ENCODE measurements around the gene FASN.

Gene FASN

GRCh38 chr17:82107341-82107860 lies 9.4 kb upstream of the FASN start:
- 93% methylated on average over 24 of the region's 24 CpGs for WGBS
- H3K4me3 ChIP-seq (ENCODE audit: insufficient read depth in 1 of 2, low read depth in 1 of 2, low read length in 2 of 2), result no peak overlapping the region
- H3K27me3 ChIP-seq (ENCODE audit: control insufficient read depth in 1 of 2, insufficient read depth in 1 of 2, low read length in 2 of 2), result no peaks in the 10 kb centered on the region
- no peak overlapping the region for H3K18ac ChIP-seq (ENCODE audit: low read depth in 1 of 2, low read length in 2 of 2)
- no peak overlapping the region for H3K4me2 ChIP-seq (ENCODE audit: low read length, poor library complexity, severe bottlenecking)
- H3K27ac ChIP-seq (ENCODE audit: low read length, poor library complexity, severe bottlenecking), result no peak overlapping the region
- peak overlapping the region; percentile 4 to 98 for H2BK12ac ChIP-seq (ENCODE audit: low read length in 2 of 2)
- H3K14ac ChIP-seq (ENCODE audit: low read length in 2 of 2), result no peak overlapping the region
- no peak overlapping the region for H2AFZ ChIP-seq (ENCODE audit: low read depth, low read length)
- no peak for DNase-seq
- H4K8ac ChIP-seq (ENCODE audit: low read length), result no peak overlapping the region
- H2AK5ac ChIP-seq (ENCODE audit: low read length, severe bottlenecking), result no peak overlapping the region
- no peaks in the 10 kb centered on the region for H3K9me3 ChIP-seq (ENCODE audit: control insufficient read depth, low read length)
- H3K36me3 ChIP-seq (ENCODE audit: control insufficient read depth in 1 of 2, insufficient read depth in 2 of 2, low read depth in 1 of 2, low read length in 2 of 2), result peaks cover 17 to 25% of the 10 kb centered on the region in 2 experiments
- H3K79me1 ChIP-seq (replicated peaks; ENCODE audit: low read length, poor library complexity, severe bottlenecking), result peaks cover 2% of the 10 kb centered on the region
- no peak overlapping the region for H2BK120ac ChIP-seq (ENCODE audit: low read depth, low read length)
- H3K4ac ChIP-seq (ENCODE audit: low read depth in 1 of 2, low read length in 2 of 2), result no peak overlapping the region
- H3K9ac ChIP-seq (ENCODE audit: low read length), result no peak overlapping the region
- peaks cover 33% of the 10 kb centered on the region for H3K4me1 ChIP-seq (ENCODE audit: control insufficient read depth, insufficient read depth, low read depth, low read length)
- H3K23ac ChIP-seq (ENCODE audit: low read length in 2 of 2), result no peak overlapping the region
- no peak overlapping the region for H2BK5ac ChIP-seq (ENCODE audit: low read depth, low read length, poor library complexity, severe bottlenecking)
- H2BK15ac ChIP-seq (ENCODE audit: low read depth, poor library complexity, severe bottlenecking), result peak overlapping the region; percentile 12
- peak overlapping the region; percentile 93 for H4K91ac ChIP-seq (ENCODE audit: low read length)

GRCh38 chr17:82106688-82107305 lies 8.8 kb upstream of the FASN start:
- peaks cover 38% of the 10 kb centered on the region for H3K4me1 ChIP-seq (ENCODE audit: control insufficient read depth, insufficient read depth, low read depth, low read length)
- no peak overlapping the region for H3K23ac ChIP-seq (ENCODE audit: low read length in 2 of 2)
- H3K14ac ChIP-seq (ENCODE audit: low read length in 2 of 2), result peak overlapping the region in 1 of 2 experiments; percentile 53
- peak overlapping the region; percentile 4 to 98 for H2BK12ac ChIP-seq (ENCODE audit: low read length in 2 of 2)
- peaks cover 11 to 21% of the 10 kb centered on the region in 2 experiments for H3K36me3 ChIP-seq (ENCODE audit: control insufficient read depth in 1 of 2, insufficient read depth in 2 of 2, low read depth in 1 of 2, low read length in 2 of 2)
- H2AK5ac ChIP-seq (ENCODE audit: low read length, severe bottlenecking), result peak overlapping the region; percentile 6
- H3K9ac ChIP-seq (ENCODE audit: low read length), result no peak overlapping the region
- peak overlapping the region; percentile 93 for H4K91ac ChIP-seq (ENCODE audit: low read length)
- H3K4me3 ChIP-seq (ENCODE audit: insufficient read depth in 1 of 2, low read depth in 1 of 2, low read length in 2 of 2), result no peak overlapping the region
- no peak for DNase-seq
- H3K27ac ChIP-seq (ENCODE audit: low read length, poor library complexity, severe bottlenecking), result no peak overlapping the region
- peaks cover 2% of the 10 kb centered on the region for H3K79me1 ChIP-seq (replicated peaks; ENCODE audit: low read length, poor library complexity, severe bottlenecking)
- no peak overlapping the region for H2BK5ac ChIP-seq (ENCODE audit: low read depth, low read length, poor library complexity, severe bottlenecking)
- 72% methylated on average over 9 of the region's 9 CpGs for WGBS
- peak overlapping the region; percentile 76 to 82 for H3K4ac ChIP-seq (ENCODE audit: low read depth in 1 of 2, low read length in 2 of 2)
- H3K4me2 ChIP-seq (ENCODE audit: low read length, poor library complexity, severe bottlenecking), result peak overlapping the region; percentile 26
- peak overlapping the region; percentile 2 for H2BK120ac ChIP-seq (ENCODE audit: low read depth, low read length)
- peak overlapping the region; percentile 89 to 92 for H3K18ac ChIP-seq (ENCODE audit: low read depth in 1 of 2, low read length in 2 of 2)
- H2BK15ac ChIP-seq (ENCODE audit: low read depth, poor library complexity, severe bottlenecking), result peak overlapping the region; percentile 71
- H2AFZ ChIP-seq (ENCODE audit: low read depth, low read length), result peak overlapping the region; percentile 57
- H3K27me3 ChIP-seq (ENCODE audit: control insufficient read depth in 1 of 2, insufficient read depth in 1 of 2, low read length in 2 of 2), result no peaks in the 10 kb centered on the region
- no peaks in the 10 kb centered on the region for H3K9me3 ChIP-seq (ENCODE audit: control insufficient read depth, low read length)
- H4K8ac ChIP-seq (ENCODE audit: low read length), result peak overlapping the region; percentile 96

- no peak overlapping the region for H3K4me3 ChIP-seq (ENCODE audit: insufficient read depth in 1 of 2, low read depth in 1 of 2, low read length in 2 of 2)
- WGBS, result 46% methylated on average over 24 of the region's 24 CpGs
- H3K79me1 ChIP-seq (replicated peaks; ENCODE audit: low read length, poor library complexity, severe bottlenecking), result peaks cover 2% of the 10 kb centered on the region
- peak overlapping the region; percentile 49 to 98 for H2BK12ac ChIP-seq (ENCODE audit: low read length in 2 of 2)
- peak overlapping the region in 1 of 2 experiments; percentile 36 for H3K14ac ChIP-seq (ENCODE audit: low read length in 2 of 2)
- H3K4ac ChIP-seq (ENCODE audit: low read depth in 1 of 2, low read length in 2 of 2), result peak overlapping the region; percentile 43 to 78
- H3K36me3 ChIP-seq (ENCODE audit: control insufficient read depth in 1 of 2, insufficient read depth in 2 of 2, low read depth in 1 of 2, low read length in 2 of 2), result peaks cover 6 to 25% of the 10 kb centered on the region in 2 experiments
- no peak overlapping the region for H2BK15ac ChIP-seq (ENCODE audit: low read depth, poor library complexity, severe bottlenecking)
- H2AK5ac ChIP-seq (ENCODE audit: low read length, severe bottlenecking), result peak overlapping the region; percentile 6
- H4K8ac ChIP-seq (ENCODE audit: low read length), result peak overlapping the region; percentile 96
- H3K23ac ChIP-seq (ENCODE audit: low read length in 2 of 2), result no peak overlapping the region
- peak overlapping the region; percentile 93 for H4K91ac ChIP-seq (ENCODE audit: low read length)
- H3K9me3 ChIP-seq (ENCODE audit: control insufficient read depth, low read length), result no peaks in the 10 kb centered on the region
- H2AFZ ChIP-seq (ENCODE audit: low read depth, low read length), result peak overlapping the region; percentile 57
- H3K4me2 ChIP-seq (ENCODE audit: low read length, poor library complexity, severe bottlenecking), result peak overlapping the region; percentile 26
- peak overlapping the region; percentile 70 to 92 for H3K18ac ChIP-seq (ENCODE audit: low read depth in 1 of 2, low read length in 2 of 2)
- H3K4me1 ChIP-seq (ENCODE audit: control insufficient read depth, insufficient read depth, low read depth, low read length), result peaks cover 45% of the 10 kb centered on the region
- no peak overlapping the region for H3K9ac ChIP-seq (ENCODE audit: low read length)
- peak; percentile 80 for DNase-seq
- H2BK5ac ChIP-seq (ENCODE audit: low read depth, low read length, poor library complexity, severe bottlenecking), result no peak overlapping the region
- no peak overlapping the region for H3K27ac ChIP-seq (ENCODE audit: low read length, poor library complexity, severe bottlenecking)
- no peaks in the 10 kb centered on the region for H3K27me3 ChIP-seq (ENCODE audit: control insufficient read depth in 1 of 2, insufficient read depth in 1 of 2, low read length in 2 of 2)
- H2BK120ac ChIP-seq (ENCODE audit: low read depth, low read length), result peak overlapping the region; percentile 29
Measured at GRCh38 chr17:82105882-82106687, 8.0 kb upstream of the FASN start.

GRCh38 chr17:82105417-82105881 lies 7.4 kb upstream of the FASN start:
- H3K4ac ChIP-seq (ENCODE audit: low read depth in 1 of 2, low read length in 2 of 2), result peak overlapping the region; percentile 24 to 78

More at GRCh38 chr17:82105417-82105881, 7.4 kb upstream of the FASN start:
- Histone ChIP-seq H2BK5ac (ENCODE audit: low read depth, low read length, poor library complexity, severe bottlenecking) (no peak overlapping the region), H3K27me3 (ENCODE audit: control insufficient read depth in 1 of 2, insufficient read depth in 1 of 2, low read length in 2 of 2) (no peaks in the 10 kb centered on the region), H3K36me3 (ENCODE audit: control insufficient read depth in 1 of 2, insufficient read depth in 2 of 2, low read depth in 1 of 2, low read length in 2 of 2) (peaks cover 6 to 29% of the 10 kb centered on the region in 2 experiments), H2BK12ac (ENCODE audit: low read length in 2 of 2) (peak overlapping the region in 1 of 2 experiments; percentile 98), H4K8ac (ENCODE audit: low read length) (peak overlapping the region; percentile 96), H4K91ac (ENCODE audit: low read length) (peak overlapping the region; percentile 93), H3K9me3 (ENCODE audit: control insufficient read depth, low read length) (no peaks in the 10 kb centered on the region), H3K18ac (ENCODE audit: low read depth in 1 of 2, low read length in 2 of 2) (peak overlapping the region; percentile 70 to 92), H2AK5ac (ENCODE audit: low read length, severe bottlenecking) (no peak overlapping the region), H3K14ac (ENCODE audit: low read length in 2 of 2) (no peak overlapping the region), H2BK120ac (ENCODE audit: low read depth, low read length) (no peak overlapping the region), H3K23ac (ENCODE audit: low read length in 2 of 2) (no peak overlapping the region), H3K27ac (ENCODE audit: low read length, poor library complexity, severe bottlenecking) (no peak overlapping the region), H3K4me2 (ENCODE audit: low read length, poor library complexity, severe bottlenecking) (no peak overlapping the region), H3K79me1 (replicated peaks; ENCODE audit: low read length, poor library complexity, severe bottlenecking) (peaks cover 5% of the 10 kb centered on the region), H2BK15ac (ENCODE audit: low read depth, poor library complexity, severe bottlenecking) (no peak overlapping the region), H3K9ac (ENCODE audit: low read length) (no peak overlapping the region), H3K4me3 (ENCODE audit: insufficient read depth in 1 of 2, low read depth in 1 of 2, low read length in 2 of 2) (no peak overlapping the region), H3K4me1 (ENCODE audit: control insufficient read depth, insufficient read depth, low read depth, low read length) (peaks cover 49% of the 10 kb centered on the region), H2AFZ (ENCODE audit: low read depth, low read length) (no peak overlapping the region)
- 95% methylated on average over 13 of the region's 13 CpGs for WGBS
- DNase-seq, result no peak

Measured in mesenchymal stem cell (in vitro differentiated cells and primary cell).